SKM-1 (cell line): ENCODE data around the gene RNF41.
"Not testable (repeated sequence)": the region's sequence is repeated elsewhere in the genome, so short reads cannot be mapped to it uniquely, and the experiment has no call there.

ENCODE experiments used
- DNase-seq: peaks from one replicate; lab custom pipeline; 2025; ENCODE audit not compliant: unreplicated experiment; lab: John Stamatoyannopoulos, UW

RNF41 gene

DNA sequence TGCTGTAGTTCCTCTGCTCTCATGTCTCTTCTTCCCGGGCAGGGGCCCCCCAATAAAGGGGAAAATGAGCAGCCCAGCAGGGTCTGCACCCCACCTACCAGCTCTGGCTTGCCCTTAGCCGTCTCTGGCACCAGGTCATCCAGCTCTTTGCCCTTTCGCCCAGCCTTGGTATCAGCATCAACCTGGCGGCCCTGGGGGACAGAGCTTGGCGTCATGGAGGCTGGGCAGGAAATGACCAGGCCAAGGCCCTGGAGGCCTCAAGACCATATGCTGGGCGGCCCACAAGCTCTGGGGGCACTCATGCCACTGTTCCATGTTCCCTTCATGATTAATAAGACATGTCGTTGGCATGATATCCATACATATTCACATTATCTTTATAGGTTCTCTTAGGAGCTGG is 48.9 kb downstream of the RNF41 start:
- DNase-seq = no peak

- DNase-seq = no peak
These were observed 52.4 kb downstream of the RNF41 start for GRCh38 chr12:56169229-56169759.

- DNase-seq = no peak
These were observed 56.4 kb downstream of the RNF41 start for GRCh38 chr12:56165369-56165768.

DNA sequence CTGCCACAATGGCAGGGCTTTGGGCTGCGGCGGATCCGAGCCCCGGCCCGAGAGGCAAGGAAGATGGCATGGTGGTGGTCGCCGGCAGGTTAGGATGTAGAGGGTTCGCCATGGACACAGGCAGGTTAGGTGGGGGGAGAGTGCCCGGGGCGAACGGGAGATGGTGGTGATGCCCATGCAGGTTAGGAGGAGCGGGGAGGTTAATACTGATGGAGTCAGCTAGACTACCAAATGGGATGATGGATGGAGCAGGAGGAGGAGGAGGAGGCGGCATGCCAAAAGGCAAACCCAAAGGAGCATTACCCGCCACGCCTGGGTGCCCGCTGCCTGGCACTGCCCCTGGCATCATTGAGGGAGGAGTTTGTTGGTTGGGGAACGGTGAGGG is 57.4 kb downstream of the RNF41 start:
- DNase-seq = no peak

DNA sequence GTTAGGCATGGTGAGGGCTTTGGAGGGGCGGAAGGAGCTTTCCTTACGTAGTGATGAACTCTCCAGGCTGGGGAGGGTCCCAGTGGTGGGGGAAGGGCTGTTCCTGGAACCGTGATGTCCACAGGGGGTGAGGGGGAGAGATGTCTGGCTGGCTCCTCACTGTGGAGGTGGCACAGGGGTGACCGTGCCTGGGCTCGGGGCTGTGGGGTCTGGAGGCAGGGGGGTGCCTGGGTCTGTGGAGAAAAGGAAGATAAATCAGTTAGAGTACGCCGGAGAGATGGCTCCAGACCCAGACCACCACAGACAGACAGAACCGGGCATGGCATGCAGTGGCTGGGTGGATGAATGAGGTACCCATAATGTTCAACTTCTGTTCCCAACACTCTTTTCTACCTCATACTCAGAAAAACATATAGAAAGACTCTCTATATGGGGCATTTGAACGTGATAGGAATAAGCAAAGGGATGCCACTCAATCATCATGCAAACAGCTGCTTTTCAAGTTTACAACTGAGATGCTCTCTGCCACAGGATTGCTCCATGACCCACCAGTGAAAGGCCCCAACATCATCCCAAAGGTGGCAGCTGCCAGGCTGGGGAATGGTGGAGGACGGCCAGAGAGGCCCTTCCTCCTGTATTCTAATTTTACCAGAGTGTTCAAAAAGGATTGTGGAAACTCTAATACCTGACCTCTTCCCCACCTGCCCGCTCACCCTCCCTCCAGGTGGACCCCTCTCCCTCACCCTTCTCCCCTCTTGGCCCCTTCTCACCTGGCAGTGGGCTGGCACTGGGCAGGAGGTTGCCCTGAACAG is 58.0 kb downstream of the RNF41 start:
- no peak for DNase-seq

DNA sequence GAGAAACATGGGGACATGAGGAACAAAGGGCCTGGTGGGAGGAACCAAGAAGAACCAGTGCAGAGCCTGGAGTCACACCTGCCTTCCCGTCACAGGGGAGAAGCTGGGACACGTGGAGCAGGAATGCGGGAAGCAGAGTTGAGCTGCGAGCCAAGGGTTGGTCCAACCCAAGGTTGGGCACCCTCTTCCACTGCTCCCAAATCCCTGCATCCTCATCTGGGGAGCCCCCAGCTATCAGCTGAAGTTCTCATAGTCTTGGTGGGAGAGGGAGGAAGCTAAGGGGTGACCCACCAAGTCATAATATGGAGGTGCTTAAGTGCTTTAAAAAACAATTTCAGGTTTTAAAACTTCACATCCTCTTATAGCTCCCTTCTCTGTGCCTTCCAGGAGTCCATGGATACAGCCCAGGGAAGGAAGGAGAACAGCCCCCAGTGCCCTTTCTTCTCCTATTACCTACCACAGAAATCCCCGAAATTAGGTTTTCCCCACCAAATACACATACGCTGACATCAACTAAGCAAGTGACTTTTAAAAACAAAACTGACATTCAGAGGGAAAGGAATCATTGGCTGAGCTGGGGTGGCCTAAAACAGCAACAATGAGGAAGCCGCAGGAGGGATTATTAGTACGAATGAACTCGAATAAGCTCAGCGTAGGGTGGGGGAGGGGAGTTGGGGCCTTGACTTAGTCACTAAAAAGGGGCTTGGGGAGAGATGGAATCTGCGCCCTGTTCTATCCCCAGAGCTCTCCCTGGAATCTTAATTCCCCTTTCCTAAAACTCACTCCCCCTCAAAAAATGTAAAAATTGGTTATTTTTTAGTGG is 59.0 kb downstream of the RNF41 start:
- DNase-seq = no peak

DNA sequence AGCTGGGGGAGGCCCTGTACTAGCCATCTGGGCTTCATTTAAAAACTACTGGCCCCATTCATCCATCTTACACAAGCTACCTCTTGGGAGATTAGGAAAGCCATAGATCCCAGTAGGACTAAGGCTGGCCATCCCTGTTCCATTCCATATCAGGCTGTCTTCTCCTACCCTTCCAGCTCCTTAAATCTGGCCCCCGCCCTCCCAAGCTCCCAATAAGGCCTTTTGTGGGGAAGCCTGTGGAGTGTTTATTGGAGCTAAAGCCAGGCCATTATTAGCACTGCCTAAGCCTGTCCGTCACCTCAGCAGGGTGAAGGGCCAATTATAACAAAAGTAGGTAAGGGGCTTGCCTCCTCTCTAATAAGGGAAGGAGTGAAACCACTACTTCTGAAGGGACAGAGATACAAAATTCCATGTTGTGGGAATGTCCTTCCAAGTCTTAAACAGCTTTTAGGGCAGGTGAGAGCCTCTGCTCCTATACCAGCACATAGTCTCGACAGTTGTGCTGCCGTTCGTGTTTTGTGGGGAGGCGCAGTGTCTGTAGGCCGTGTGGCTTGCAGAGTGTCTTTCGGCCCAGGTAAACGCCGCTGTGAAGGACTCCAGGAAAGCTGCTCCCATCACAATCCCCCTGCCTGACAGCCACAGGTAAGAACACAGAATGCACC is 59.9 kb downstream of the RNF41 start:
- no peak for DNase-seq

- DNase-seq = no peak
These were observed 60.6 kb downstream of the RNF41 start for GRCh38 chr12:56160894-56161689.

- DNase-seq = no peak
These were observed 61.4 kb downstream of the RNF41 start for GRCh38 chr12:56160193-56160763.

DNA sequence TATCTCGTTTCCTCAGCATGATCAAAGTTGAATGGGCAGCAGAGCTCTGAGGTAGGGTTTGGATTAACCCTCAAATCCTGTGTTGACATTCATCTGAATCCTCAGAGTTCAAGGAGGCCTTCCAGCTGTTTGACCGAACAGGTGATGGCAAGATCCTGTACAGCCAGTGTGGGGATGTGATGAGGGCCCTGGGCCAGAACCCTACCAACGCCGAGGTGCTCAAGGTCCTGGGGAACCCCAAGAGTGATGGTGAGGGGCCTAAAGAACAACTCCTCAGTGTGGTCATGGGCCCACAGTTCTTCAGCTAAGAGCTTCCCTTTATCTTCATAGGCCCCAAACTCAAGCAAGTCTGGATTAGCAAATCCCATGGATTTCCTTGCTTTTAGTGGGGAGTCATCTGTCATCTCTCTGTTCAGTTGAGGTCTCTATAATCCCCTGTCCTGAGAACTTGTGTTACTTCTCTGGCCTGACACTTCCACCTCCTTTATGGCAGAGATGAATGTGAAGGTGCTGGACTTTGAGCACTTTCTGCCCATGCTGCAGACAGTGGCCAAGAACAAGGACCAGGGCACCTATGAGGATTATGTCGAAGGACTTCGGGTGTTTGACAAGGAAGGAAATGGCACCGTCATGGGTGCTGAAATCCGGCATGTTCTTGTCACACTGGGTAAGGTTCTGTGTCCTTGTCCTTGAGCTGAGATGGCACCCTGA is 62.1 kb downstream of the RNF41 start:
- DNase-seq = no peak

DNA sequence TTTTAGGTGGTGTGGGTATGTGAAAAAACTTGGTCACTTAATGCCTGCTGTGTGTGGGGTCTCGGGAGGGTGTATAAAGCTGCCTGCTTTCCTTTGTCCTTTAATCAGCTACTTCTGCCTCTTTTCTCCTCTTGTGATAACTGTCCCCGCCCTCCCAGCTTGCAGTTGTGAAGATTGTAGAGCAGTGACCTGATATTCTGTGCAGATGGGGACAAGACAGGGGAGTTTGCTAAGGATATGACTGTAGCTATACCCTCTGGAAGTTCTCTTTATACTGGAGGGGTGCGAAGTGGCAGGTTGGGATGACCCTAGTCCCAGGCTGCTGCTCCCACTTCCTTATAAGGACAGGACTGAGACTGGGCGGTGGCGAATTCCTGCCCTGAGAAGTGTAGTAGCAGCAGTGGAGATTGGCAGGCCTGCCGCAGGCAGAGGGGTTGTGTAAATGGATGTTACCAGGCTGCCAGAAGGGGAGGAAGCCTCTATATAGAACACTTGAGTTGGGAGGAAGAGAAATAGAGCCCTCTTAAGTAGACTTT is 62.7 kb downstream of the RNF41 start:
- no peak for DNase-seq

GRCh38 chr12:56158029-56158925 is 63.4 kb downstream of the RNF41 start, which contains the start of gene MYL6:
Gene MYL6, plus strand, starts transcription at chr12:56158359. Its CDS starts 43 bp downstream, at chr12:56158402.
- DNase-seq = peak; percentile 69

- DNase-seq = peak; percentile 50
These were observed 64.3 kb downstream of the RNF41 start for GRCh38 chr12:56157201-56158028.

- not testable (repeated sequence) for DNase-seq
These were observed 65.1 kb downstream of the RNF41 start for GRCh38 chr12:56156464-56157200.

DNA sequence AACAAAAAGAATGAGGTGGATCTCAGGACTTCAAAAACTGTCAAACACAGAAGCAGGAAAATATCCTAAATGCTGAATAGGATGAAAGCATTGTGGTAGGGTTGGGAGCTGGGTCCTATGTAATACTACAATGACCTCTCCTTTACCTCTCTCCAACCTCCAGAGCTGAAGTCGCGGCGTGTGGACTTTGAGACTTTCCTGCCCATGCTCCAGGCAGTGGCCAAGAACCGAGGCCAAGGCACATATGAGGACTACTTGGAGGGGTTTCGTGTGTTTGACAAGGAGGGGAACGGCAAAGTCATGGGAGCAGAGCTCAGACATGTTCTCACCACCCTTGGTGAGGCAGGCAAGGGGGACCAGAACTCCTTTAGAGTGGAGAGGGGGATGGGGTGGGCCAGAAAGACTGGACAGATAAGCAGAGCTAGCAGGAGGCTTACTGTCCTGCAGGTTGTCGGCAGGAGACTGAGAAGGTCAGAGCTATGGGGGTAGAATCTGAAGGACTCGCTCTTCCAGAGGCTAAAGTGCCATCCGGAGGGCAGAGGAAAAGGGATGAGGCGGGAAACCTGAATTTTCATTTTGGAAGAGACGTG is 66.4 kb downstream of the RNF41 start:
- no peak for DNase-seq

DNA sequence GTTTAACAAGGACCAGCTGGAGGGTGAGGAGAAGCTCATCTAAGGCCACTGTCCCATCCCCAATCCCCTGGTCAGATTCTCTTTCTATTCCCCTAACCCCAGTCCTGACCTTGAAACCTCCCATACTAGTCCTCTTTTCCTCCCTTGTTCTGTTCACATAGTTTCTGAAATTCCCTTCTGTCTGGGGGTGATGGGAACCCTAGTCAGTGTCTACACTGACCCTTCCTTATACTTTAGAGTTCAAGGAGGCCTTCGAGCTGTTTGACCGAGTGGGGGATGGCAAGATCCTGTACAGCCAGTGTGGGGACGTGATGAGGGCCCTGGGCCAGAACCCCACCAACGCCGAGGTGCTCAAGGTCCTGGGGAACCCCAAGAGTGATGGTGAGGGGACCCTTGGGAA is 66.9 kb downstream of the RNF41 start:
- no peak for DNase-seq
